GM23248 (cell line): Measurements from ENCODE around the gene GJA4.

ENCODE experiments used
- EZH2 ChIP-seq: fragments of 200-600 bp; sonication (generic); IDR thresholded peaks from 2 replicates; pipeline ENCODE4 v1.6.1; 2018; ENCODE audit warnings: antibody characterized with exemption, mild to moderate bottlenecking; ENCODE audit not compliant: insufficient read depth, poor library complexity, severe bottlenecking
- EZH2phosphoT487 ChIP-seq: fragments of 200-600 bp; sonication (generic); IDR thresholded peaks from 2 replicates; pipeline ENCODE4 v1.6.1; 2018; ENCODE audit warnings: antibody characterized with exemption, moderate library complexity, mild to moderate bottlenecking, low read depth; ENCODE audit not compliant: insufficient read depth

DNA sequence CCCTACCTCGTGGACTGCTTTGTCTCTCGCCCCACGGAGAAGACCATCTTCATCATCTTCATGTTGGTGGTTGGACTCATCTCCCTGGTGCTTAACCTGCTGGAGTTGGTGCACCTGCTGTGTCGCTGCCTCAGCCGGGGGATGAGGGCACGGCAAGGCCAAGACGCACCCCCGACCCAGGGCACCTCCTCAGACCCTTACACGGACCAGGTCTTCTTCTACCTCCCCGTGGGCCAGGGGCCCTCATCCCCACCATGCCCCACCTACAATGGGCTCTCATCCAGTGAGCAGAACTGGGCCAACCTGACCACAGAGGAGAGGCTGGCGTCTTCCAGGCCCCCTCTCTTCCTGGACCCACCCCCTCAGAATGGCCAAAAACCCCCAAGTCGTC, 2.0 kb downstream of the GJA4 start:
- TF ChIP-seq EZH2 (no peak), EZH2phosphoT487 (no peak)
